Stimulated activated CD4-positive, alpha-beta T cell treated with anti-CD3 and anti-CD28 coated beads, TNF-alpha, amount 100 ng/mL, for 24 hours (primary cell): Measurements from ENCODE around the gene MRPS34.

Source experiments
- DNase-seq, 3 experiments: peaks; one replicate each; pipeline ENCODE4 v3.0.0-alpha.2; 2020; ENCODE audit warnings: low read depth in 3 of 3

MRPS34 gene

DNA sequence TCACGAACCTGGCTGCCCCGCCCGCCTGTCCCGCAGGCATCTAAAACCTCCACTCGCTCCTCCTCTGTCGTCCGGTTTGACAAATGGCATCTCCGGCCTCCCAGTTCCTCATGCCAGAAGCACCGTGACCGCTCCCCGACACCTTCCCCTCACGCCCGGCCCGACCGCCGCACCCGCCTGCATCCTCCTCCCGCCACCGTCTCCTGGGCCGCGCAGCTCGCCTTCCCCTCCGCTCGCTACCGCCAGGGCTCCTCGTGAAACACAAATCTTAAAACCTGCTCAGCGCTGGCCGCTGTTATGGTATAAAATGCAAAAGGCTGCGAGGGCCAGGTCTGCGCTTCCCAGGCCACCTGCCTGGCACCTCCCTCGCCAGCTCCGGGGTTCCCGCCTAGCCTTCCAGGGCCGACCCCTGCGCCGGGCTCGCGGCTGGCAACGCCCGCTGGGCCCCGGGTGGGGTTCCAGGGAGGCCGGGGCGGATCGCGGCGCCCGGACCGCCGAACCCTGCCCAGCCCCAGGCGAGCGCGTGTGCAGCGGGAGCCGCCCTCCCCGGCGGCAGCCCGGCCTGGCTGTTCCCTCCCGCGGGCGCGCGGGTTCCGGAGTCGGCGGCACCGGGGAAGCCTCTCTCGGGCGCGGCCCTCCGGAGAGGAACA is 8.9 kb upstream of the MRPS34 start:
- DNase-seq: no peak

DNA sequence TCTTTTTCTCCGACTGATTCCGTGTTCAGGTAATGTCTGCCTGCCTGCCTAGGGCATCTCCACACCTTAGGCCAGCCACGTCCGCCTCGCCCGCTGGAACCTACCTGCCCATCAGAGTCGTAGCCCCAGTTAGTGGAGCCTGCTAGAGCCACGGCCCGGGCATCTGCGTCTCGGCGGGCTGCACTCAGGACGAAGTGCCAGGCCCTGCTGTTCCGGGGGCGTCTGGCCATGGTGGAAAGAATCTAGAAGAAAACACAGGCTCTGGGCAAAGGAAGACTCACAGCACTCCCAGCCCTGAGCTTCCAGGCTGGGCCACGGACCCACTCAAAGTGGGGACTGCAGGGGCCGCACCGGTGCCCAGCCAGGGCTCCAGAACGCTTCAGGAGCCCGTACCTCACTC is 8.3 kb upstream of the MRPS34 start:
- no peak for DNase-seq

- no peak for DNase-seq
Observed at GRCh38 chr16:1780677-1781072, 7.7 kb upstream of the MRPS34 start.

DNA sequence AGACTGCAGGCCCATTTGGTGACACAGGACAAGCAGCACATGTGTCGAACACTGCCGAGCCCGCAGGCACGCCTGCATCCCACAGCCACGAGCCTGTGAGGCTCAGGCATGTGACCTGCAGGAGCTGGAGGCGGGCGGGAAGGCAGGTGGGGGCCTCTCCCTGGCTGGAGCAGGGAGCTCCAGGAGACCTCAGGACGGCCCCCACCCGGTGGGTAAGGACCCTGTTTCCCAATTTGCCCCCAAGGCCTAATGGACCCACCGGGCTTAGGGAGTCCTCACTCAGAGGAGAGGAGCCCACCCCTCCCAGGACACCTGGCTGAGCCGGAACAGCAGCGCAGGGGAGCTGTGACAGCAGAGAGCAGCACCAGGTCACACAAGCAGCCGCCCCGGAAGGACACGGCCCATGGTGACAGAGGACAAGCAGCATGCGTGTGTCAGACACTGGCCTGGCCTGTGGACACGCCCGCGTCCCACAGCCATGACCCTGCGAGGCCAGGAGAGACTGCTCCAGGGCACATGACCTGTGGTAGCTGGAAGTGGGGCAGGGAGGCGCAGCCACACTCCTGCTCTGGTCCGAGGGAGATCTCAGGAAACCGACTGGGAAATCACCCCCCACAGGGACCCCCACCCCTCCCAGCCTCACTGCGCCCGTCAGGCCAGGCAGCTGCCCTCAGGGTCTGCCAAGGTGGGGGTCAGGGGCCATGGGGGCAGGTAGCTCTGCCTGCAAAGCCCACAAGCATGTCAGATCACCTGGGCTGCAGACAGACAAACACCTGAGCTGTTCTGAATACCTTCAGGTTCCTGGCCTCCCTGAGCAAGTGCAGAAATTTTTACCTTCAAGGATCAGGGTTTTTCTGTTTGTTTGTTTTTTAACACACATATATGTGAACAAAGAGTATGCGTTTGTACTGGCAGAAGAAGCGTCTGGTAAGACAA is 7.1 kb upstream of the MRPS34 start:
- DNase-seq: no peak

DNA sequence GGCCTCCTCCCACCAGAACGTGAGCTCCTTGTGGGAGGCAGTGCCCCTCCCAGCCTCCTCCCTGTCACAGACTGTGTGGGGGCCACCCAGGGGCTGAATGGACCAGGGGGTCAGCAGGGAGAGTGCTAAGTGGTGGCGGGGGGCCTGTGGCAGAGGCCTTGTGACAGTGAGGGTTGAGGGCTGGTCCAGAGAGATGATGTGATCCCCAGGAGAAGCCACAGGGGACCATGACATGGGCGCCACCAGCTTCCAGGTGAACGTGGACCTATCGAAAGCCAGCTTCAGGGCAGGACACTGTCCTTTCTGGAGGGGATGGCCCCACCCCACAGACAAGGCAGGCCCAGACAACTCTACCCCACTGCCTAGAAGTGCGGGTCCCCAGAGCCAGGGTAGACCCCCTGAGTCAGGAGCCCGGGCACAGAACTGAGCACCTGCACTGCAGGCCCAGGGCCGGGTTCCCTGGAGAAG is 6.3 kb upstream of the MRPS34 start:
- no peak for DNase-seq

- DNase-seq: no peak
Observed at GRCh38 chr16:1778200-1779179, 5.6 kb upstream of the MRPS34 start.

DNA sequence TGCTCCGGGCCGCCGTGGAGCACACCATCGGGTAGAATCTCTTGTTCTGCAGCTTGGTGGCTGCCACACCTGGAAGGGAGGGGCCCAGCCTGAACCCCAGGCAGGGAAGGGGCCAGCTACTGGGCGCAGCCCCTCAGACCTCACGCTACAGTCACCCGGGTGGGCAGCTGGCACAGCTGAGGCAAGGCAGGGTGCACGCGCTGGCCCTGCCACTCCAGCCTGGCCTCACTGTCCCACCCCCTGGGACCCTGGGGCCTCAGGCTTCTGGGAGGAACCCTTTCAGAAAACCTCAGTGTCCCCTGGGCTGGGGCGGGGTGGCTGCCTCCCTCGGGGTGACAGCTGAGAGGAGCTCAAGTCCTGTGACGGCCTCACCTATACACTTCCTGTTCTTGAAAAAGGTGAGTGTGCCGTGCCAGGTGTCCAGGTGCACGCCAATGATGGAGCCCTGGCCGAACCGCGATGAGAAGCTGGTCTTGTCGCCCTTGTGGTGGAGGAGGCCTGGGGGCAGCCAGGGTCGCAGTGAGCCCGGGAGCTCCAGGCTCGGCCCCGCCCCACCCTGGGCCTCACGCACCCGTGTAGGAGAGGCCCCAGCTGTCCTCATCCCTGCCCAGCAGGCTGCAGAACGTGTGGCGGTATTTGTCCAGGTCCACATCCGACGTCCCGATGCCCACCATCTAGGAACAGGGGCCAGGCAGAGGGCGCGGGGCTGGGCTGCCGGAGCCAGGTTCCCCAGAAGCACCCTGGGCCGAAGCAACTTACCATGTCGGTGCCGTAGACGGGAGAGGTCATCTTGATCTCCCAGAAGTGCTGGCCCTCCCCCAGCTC is 4.7 kb upstream of the MRPS34 start:
- no peak for DNase-seq

GRCh38 chr16:1776991-1777374 is 4.0 kb upstream of the MRPS34 start:
- no peak for DNase-seq

GRCh38 chr16:1776672-1776955 is 3.7 kb upstream of the MRPS34 start:
- DNase-seq: no peak

DNA sequence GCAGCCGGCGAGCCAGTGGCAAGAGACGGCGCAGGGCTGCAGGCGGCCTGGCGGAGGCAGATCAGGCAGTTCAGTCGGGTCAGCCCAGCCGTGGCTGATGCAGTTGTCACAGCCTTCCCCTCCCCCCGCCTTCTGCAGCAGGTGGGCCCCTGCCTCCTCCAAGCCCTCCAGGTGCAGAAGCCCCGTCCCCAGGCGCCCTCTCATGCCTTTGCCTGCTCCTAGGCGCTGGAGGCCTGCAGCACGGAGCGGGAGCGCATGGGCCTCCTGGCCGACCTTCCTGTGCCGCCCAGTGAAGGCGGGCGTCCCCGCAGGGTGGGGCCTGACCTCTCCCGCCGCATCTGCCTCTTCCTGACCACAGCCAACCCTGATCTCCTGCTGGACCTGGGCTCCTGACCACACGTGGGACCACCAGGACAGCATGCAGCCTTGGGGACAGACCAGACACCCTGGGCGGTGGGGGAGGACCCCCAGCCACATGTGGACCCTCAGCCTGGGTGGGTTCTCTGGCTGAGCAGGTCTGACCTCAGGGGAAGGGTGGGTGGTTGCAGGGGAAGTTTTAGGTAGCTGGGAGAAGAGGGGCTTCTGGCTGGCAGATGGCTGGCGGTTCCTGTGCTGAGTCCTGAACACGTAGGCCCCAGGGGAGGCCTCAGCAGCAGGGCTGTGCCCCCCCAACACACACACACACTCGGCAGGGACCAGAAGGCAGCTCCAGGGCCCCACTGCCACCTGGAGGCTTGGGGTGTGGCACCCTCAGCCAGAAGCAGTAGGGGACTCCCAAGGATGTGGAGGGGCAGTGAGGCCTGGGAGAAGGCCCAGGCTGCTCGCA is 3.1 kb upstream of the MRPS34 start:
- DNase-seq: no peak

GRCh38 chr16:1775006-1775845 is 2.3 kb upstream of the MRPS34 start:
- no peak for DNase-seq

GRCh38 chr16:1774448-1774780 is 1.5 kb upstream of the MRPS34 start:
- no peak for DNase-seq

DNA sequence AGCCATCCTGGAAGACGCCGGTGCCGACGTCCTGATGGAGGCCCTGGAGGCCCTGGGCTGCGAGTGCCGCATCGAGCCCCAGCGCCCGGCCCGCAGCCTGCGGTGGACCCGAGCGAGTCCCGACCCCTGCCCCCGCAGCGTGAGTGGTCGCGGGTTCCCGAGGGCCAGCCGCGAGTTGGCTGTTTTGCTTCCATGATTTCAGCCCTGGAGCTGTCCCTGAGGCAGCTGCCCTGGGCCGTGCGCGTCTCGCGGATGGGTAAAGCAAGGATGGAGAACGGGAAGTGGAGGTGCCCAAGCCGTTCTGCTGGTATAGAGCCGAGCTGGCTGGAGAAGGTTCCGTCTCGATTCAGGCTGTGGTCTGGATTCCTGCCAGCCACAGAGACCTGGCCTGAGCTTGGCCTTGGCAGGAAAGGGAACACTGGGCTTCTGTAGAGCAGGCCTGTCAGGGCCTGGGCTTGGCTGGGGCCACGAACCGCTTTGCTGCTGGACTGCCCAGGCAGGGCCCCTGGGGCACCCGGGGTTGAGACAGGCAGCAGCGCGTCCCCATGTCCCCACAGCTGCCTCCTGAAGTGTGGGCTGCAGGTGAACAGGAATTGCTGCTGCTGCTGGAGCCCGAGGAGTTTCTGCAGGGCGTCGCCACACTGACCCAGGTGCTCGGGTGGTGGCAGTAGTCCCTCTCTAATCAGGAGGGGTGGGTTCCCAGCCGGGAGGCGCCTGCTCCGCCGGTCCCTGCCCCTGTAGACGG is 941 bp upstream of the MRPS34 start:
- DNase-seq: no peak

DNA sequence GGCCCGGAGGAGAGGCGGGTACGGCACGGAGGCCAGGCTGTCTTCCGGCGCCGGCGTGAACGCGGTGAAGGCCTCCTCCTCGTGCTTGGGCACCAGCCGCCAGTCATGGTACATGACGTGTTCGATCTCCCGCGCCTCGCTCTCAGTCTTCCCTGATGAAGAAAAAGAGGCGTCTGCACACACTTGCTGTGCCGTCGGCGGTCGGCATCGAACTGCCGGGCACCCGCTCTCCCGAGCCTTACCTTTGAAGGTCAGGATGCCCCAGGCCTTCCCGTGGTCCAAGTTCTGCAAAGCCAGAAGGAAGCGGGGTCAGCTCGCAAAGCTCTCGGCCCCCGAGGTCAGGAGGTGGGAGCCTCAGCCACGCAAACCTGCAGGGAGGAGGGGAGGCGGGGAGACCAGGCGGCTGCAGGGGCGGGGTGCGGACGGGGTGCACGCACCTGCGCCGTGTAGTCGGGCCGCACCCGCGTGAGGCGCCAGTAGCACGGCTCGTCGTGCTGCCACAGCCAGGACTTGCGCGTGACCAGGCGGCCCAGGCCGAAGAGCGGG is 499 bp downstream of the MRPS34 start, which contains the start of gene EME2:
TSS of gene EME2 (plus strand) at position 449 of the 546 bp plus-strand sequence. CDS start 418 bp downstream, outside the sequence.
- peak in 1 of 3 experiments; percentile 58 for DNase-seq

DNA sequence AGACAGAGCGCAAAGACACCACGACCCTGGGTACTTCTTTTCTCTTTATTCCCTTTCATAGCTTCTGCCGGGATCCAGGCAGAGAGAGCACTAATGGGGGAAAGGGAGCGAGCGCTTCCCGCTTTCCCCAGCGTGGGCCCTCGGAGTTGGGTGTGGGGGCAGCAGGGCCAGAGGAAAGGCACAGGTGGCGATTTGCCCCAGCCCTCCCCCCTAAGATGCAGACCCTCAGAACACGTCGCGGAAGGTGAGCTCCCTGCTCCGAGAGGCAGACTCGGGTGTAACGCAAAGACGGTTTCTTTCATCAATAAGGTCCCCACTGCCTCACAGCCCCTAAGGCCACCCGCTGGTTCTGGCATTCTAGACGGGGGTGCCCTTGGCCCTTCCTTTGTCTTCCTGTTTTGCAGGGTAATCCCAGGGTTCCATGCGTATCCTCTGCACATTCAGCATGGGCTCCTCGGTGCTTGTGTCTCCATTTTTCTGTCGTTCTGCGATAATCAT is 1.0 kb downstream of the MRPS34 start:
- no peak for DNase-seq

DNA sequence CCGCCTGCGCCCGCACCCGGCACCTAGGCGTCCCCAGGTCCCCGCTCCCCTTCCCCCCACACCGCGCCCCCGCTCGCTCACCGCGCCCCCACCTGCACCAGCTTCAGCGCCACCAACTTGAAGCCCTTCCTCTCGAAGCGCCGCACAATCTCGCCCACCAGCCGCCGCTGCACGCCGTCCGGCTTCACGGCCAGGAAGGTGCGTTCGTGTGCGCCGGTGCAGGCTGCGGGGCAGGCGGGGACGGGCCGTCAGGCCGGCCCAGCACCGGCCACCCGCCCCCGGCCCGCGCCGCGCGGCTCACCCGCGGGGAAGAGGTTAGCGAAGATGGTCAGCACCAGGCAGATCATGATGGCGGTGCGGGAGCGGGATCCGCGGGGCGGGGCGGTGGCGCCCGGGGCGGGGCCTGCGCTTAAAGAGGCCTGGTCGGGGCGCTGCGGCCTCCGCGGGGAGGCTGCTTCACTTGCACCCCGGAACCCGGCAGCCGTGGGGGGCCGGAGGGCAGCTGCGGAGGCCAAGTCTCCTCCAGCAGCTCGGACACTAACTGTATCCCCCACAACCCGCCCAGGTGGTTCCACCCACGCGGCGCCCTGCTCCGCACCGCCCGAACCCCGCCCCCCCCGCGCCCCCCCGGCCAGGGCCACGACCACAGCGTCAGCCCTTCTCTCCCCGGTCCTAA is 1.6 kb downstream of the MRPS34 start, which contains the start of gene NME3:
TSS of gene NME3 (minus strand) at position 356 of the 676 bp plus-strand sequence. CDS start at position 347, 9 bp downstream.
- DNase-seq: peak; percentile 48 to 81 (median 61)
